Measurements from ENCODE around the gene NOL9.

DNA sequence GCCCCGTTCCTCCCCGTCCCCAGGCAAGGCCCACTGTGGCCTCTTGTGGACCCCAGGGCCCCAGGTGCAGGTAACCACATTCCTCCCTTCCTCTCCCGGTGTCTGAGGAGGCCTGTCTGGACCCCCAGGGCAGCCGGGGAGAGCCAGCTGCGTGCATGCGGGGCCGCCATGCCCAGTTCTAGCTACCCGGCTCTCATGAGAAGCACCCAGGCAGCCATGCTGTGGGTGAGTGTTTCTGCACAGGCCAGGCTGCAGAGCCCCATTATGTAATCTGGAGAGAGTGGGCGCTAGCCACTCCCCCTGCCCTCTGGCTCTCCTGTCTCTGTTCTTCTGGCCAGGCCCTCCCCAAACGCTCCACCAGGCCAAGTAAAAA lies 44.4 kb downstream of the NOL9 start:
- TF ChIP-seq, protein P1, sequence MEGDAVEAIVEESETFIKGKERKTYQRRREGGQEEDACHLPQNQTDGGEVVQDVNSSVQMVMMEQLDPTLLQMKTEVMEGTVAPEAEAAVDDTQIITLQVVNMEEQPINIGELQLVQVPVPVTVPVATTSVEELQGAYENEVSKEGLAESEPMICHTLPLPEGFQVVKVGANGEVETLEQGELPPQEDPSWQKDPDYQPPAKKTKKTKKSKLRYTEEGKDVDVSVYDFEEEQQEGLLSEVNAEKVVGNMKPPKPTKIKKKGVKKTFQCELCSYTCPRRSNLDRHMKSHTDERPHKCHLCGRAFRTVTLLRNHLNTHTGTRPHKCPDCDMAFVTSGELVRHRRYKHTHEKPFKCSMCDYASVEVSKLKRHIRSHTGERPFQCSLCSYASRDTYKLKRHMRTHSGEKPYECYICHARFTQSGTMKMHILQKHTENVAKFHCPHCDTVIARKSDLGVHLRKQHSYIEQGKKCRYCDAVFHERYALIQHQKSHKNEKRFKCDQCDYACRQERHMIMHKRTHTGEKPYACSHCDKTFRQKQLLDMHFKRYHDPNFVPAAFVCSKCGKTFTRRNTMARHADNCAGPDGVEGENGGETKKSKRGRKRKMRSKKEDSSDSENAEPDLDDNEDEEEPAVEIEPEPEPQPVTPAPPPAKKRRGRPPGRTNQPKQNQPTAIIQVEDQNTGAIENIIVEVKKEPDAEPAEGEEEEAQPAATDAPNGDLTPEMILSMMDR (IDR thresholded peaks at IDR 0.05): no peak
- TF ChIP-seq POLR2AphosphoS5 (IDR thresholded peaks at IDR 0.05) (no peak), POLR2A (IDR thresholded peaks at IDR 0.05) (no peak), EP300 (IDR thresholded peaks at IDR 0.05) (no peak)

All from stomach (tissue), 4 donors.